Panc1 (cell line): ENCODE measurements around the gene CARMIL1. TPM values are rescaled to one million over a fixed set of nuclear protein-coding genes. Genes with fewer than 3 reads are reported as not detected.

Experiments
- ATAC-seq: fragments of 200-7000 bp; cut with Tn5 transposase; 2 replicates; pipeline ENCODE4 v1.9.1; 2020; ENCODE audit warnings: mild to moderate bottlenecking, moderate library complexity
- BruUV-seq: library from RNA; stranded (reverse); fragments of 400-500 nt; replicated peaks from 2 replicates; lab custom pipeline; 2021; lab: Mats Ljungman, UMichigan
- CTCF ChIA-PET: fragments of 300-600 bp; sonication (Branson Sonifier 250); formaldehyde crosslinking; loops from one replicate; lab custom pipeline; 2022; ENCODE audit warnings: antibody characterized with exemption; lab: Charles Lee
- POLR2A ChIA-PET: fragments of 300-600 bp; sonication (Branson Sonifier 250); formaldehyde crosslinking; loops from one replicate; lab custom pipeline; 2022; ENCODE audit warnings: antibody characterized with exemption; lab: Charles Lee
- DNase-seq: peaks from one replicate; pipeline ENCODE4 v3.0.0-alpha.2; 2010; ENCODE audit warnings: low read depth, low spot score
- H3K27ac ChIP-seq: 2 replicates; pipeline ENCODE4 v1.5.1; 2011; ENCODE audit warnings: mild to moderate bottlenecking, low read length, inconsistent platforms
- H3K27me3 ChIP-seq: fragments of 200-500 bp; sonication (Bioruptor generic); 2 replicates; pipeline ENCODE4 v1.6.0; 2014; ENCODE audit warnings: low read length, inconsistent platforms; ENCODE audit not compliant: control insufficient read depth, insufficient read depth
- H3K36me3 ChIP-seq: fragments of 200-500 bp; sonication (Bioruptor generic); 2 replicates; pipeline ENCODE4 v1.5.1; 2014; ENCODE audit warnings: inconsistent platforms, mild to moderate bottlenecking, low read length, moderate library complexity; ENCODE audit not compliant: control insufficient read depth, insufficient read depth
- H3K4me1 ChIP-seq: 2 replicates; pipeline ENCODE4 v1.5.1; 2011; ENCODE audit warnings: inconsistent platforms, mild to moderate bottlenecking, low read length, moderate library complexity; ENCODE audit not compliant: control insufficient read depth, insufficient read depth
- H3K4me3 ChIP-seq, 2 experiments: 2 replicates each; pipeline ENCODE4 v1.5.1; 2011 to 2012; ENCODE audit warnings: low read depth in 2 of 2, low read length in 2 of 2, mild to moderate bottlenecking in 2 of 2, inconsistent platforms in 1 of 2, moderate library complexity in 1 of 2
- H3K9me3 ChIP-seq: fragments of 200-500 bp; sonication (Bioruptor generic); 2 replicates; pipeline ENCODE4 v1.5.1; 2014; ENCODE audit warnings: low read depth, mild to moderate bottlenecking, inconsistent platforms, low read length, moderate library complexity; ENCODE audit not compliant: control insufficient read depth, insufficient read depth
- CTCF ChIP-seq: fragments of 450-650 bp; IDR thresholded peaks from 2 replicates; pipeline ENCODE4 v1.5.1; 2017; ENCODE audit warnings: mild to moderate bottlenecking
- POLR2AphosphoS5 ChIP-seq: IDR thresholded peaks from 2 replicates; pipeline ENCODE4 v1.6.1; 2012; ENCODE audit warnings: mild to moderate bottlenecking, low read depth, low read length, moderate library complexity
- SIN3A ChIP-seq: IDR thresholded peaks from 2 replicates; pipeline ENCODE4 v1.6.1; 2012; ENCODE audit warnings: low read depth, mild to moderate bottlenecking, low read length, moderate library complexity, borderline replicate concordance; ENCODE audit not compliant: insufficient read depth
- TCF7L2 ChIP-seq: IDR thresholded peaks from 2 replicates; pipeline ENCODE4 v1.6.1; 2011; ENCODE audit warnings: mild to moderate bottlenecking, low read depth, low read length, inconsistent platforms
- in situ Hi-C: cut with HindIII; loops from 2 replicates; pipeline ENCODE4 v1.10.0; 2016; ENCODE audit warnings: low sequenced_read_pairs, low pct_unique_long_range_greater_than_20kb
- intact Hi-C: fragments of 100-400 bp; cut with micrococcal nuclease; formaldehyde crosslinking; loops from one replicate; pipeline ENCODE4 v1.10.0; 2022; ENCODE audit not compliant: unreplicated experiment
- total RNA-seq: library from RNA; stranded (reverse); gene quantifications from one replicate; pipeline ENCODE4 v1.2.1, GENCODE V29; 2021; ENCODE audit not compliant: unreplicated experiment
- TF ChIP-seq, protein P1 (sequence below), 2 experiments: IDR thresholded peaks; 2 replicates each; pipeline ENCODE4 v1.6.1; 2011 to 2012; ENCODE audit warnings: low read depth in 2 of 2, control low read depth in 1 of 2, low read length in 1 of 2, mild to moderate bottlenecking in 1 of 2, moderate library complexity in 1 of 2; ENCODE audit not compliant: insufficient read depth in 1 of 2

CARMIL1 gene
- total RNA-seq, 1 experiment from 2014 or later: 4.0 TPM

- BruUV-seq: no TSS peak
- ATAC-seq (no peak), DNase-seq (no peak)
- Histone ChIP-seq H3K36me3 (no peaks in the 10 kb centered on the region), H3K27me3 (no peaks in the 10 kb centered on the region), H3K27ac (no peak overlapping the region), H3K4me1 (no peaks in the 10 kb centered on the region), H3K9me3 (no peaks in the 10 kb centered on the region), H3K4me3 (no peak overlapping the region)
- ChIA-PET POLR2A (no interaction called here), CTCF (no interaction called here)
- intact Hi-C loops: no loop called here
- in situ Hi-C loops: no loop called here
- TF ChIP-seq SIN3A (no peak), POLR2AphosphoS5 (no peak), CTCF (no peak), TCF7L2 (no peak)
- TF ChIP-seq, protein P1, sequence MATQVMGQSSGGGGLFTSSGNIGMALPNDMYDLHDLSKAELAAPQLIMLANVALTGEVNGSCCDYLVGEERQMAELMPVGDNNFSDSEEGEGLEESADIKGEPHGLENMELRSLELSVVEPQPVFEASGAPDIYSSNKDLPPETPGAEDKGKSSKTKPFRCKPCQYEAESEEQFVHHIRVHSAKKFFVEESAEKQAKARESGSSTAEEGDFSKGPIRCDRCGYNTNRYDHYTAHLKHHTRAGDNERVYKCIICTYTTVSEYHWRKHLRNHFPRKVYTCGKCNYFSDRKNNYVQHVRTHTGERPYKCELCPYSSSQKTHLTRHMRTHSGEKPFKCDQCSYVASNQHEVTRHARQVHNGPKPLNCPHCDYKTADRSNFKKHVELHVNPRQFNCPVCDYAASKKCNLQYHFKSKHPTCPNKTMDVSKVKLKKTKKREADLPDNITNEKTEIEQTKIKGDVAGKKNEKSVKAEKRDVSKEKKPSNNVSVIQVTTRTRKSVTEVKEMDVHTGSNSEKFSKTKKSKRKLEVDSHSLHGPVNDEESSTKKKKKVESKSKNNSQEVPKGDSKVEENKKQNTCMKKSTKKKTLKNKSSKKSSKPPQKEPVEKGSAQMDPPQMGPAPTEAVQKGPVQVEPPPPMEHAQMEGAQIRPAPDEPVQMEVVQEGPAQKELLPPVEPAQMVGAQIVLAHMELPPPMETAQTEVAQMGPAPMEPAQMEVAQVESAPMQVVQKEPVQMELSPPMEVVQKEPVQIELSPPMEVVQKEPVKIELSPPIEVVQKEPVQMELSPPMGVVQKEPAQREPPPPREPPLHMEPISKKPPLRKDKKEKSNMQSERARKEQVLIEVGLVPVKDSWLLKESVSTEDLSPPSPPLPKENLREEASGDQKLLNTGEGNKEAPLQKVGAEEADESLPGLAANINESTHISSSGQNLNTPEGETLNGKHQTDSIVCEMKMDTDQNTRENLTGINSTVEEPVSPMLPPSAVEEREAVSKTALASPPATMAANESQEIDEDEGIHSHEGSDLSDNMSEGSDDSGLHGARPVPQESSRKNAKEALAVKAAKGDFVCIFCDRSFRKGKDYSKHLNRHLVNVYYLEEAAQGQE (IDR thresholded peaks at IDR 0.05; ENCODE audit: insufficient read depth in 1 of 2, low read depth in 2 of 2, low read length in 1 of 2): no peak
Observed at GRCh38 chr6:25316626-25317025, 37.5 kb downstream of the CARMIL1 start.

DNA sequence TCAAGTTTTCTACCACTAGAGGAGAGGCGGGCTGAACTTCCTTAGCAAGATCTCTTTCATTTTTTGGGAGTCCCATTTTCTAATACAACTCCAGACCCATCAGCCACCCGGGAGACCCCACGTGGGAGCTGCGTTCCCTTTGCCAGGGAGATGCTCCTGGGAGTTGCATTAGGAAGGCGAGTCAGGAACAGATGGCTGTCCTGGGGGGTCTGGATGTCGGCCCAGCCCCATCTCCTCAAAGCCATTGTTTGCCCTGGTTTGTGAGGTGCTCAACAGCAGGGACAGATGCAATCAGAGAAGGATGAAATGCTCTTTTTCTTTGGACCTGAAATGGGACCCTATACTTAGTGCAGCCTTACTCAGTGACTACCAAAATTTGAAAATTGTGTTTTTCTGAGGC is 39.4 kb downstream of the CARMIL1 start:
- intact Hi-C loops: no loop called here
- Histone ChIP-seq H3K36me3 (no peaks in the 10 kb centered on the region), H3K27me3 (no peaks in the 10 kb centered on the region), H3K4me1 (no peaks in the 10 kb centered on the region), H3K27ac (no peak overlapping the region), H3K9me3 (no peaks in the 10 kb centered on the region), H3K4me3 (no peak overlapping the region)
- POLR2A ChIA-PET: interaction anchor here (0.6 kb wide), 1 partner anchor 22 kb away, joined by 16 read pairs; no protein-coding TSS in a partner anchor
- no peak for TF ChIP-seq POLR2AphosphoS5
- TF ChIP-seq SIN3A: no peak
- no peak for TF ChIP-seq CTCF
- BruUV-seq: no TSS peak
- CTCF ChIA-PET: no interaction called here
- DNase-seq: no peak
- in situ Hi-C loops: no loop called here
- ATAC-seq: no peak
